NCI-H524 treated with DMSO at 0.1 percent for 48 hours (cell line): ENCODE results near the gene LAPTM5.
A peak's percentile ranks its signal among the peaks of the same experiment; 100 is the strongest.

ENCODE experiments used
- DNase-seq: peaks from one replicate; lab custom pipeline; 2025; lab: John Stamatoyannopoulos, UW

The LAPTM5 gene

GRCh38 chr1:30714536-30715090 lies 43.0 kb downstream of the LAPTM5 start:
- no peak for DNase-seq

- DNase-seq, result no peak
Observed at GRCh38 chr1:30714025-30714424, 43.5 kb downstream of the LAPTM5 start.

GRCh38 chr1:30713311-30713710 lies 44.3 kb downstream of the LAPTM5 start:
- no peak for DNase-seq

- no peak for DNase-seq
Observed at GRCh38 chr1:30712583-30712982, 45.0 kb downstream of the LAPTM5 start.

GRCh38 chr1:30710407-30710806 lies 47.2 kb downstream of the LAPTM5 start:
- DNase-seq, result no peak

- no peak for DNase-seq
Observed at GRCh38 chr1:30708361-30708728, 49.2 kb downstream of the LAPTM5 start.

GRCh38 chr1:30707412-30708360 lies 49.9 kb downstream of the LAPTM5 start:
- peak; percentile 83 for DNase-seq

GRCh38 chr1:30706528-30706927 lies 51.0 kb downstream of the LAPTM5 start:
- peak; percentile 17 for DNase-seq

- no peak for DNase-seq
Observed at GRCh38 chr1:30705698-30706097, 51.9 kb downstream of the LAPTM5 start.

- DNase-seq, result no peak
Observed at GRCh38 chr1:30704765-30705509, 52.6 kb downstream of the LAPTM5 start.

GRCh38 chr1:30704271-30704670 lies 53.3 kb downstream of the LAPTM5 start:
- DNase-seq, result no peak

GRCh38 chr1:30702823-30703222 lies 54.8 kb downstream of the LAPTM5 start:
- no peak for DNase-seq

- no peak for DNase-seq
Observed at GRCh38 chr1:30701258-30701633, 56.3 kb downstream of the LAPTM5 start.

- DNase-seq, result no peak
Observed at GRCh38 chr1:30700528-30701257, 56.9 kb downstream of the LAPTM5 start.

GRCh38 chr1:30699762-30700161 lies 57.8 kb downstream of the LAPTM5 start:
- no peak for DNase-seq

- DNase-seq, result no peak
Observed at GRCh38 chr1:30698401-30698981, 59.1 kb downstream of the LAPTM5 start.

GRCh38 chr1:30697571-30698376 lies 59.8 kb downstream of the LAPTM5 start:
- no peak for DNase-seq

- DNase-seq, result no peak
Observed at GRCh38 chr1:30696831-30697230, 60.7 kb downstream of the LAPTM5 start.

GRCh38 chr1:30695439-30695841 lies 62.1 kb downstream of the LAPTM5 start:
- no peak for DNase-seq

- DNase-seq, result no peak
Observed at GRCh38 chr1:30694280-30695175, 63.0 kb downstream of the LAPTM5 start.
